GM12878 (cell line): ENCODE results near the gene CNNM3. TPM values are rescaled to one million over a fixed set of nuclear protein-coding genes. Genes with fewer than 3 reads are reported as not detected.

Experiments used
- FOXM1 ChIP-seq: IDR thresholded peaks from 2 replicates; pipeline ENCODE4 v1.6.1; 2012; ENCODE audit warnings: low read depth, mild to moderate bottlenecking, inconsistent platforms, low read length, moderate library complexity
- RAD21 ChIP-seq: IDR thresholded peaks from 2 replicates; pipeline ENCODE4 v1.6.1; 2011; ENCODE audit warnings: mild to moderate bottlenecking, low read depth, low read length, moderate library complexity; ENCODE audit not compliant: insufficient read depth
- STAT1 ChIP-seq: fragments of 450-650 bp; conservative IDR thresholded peaks from 2 replicates; pipeline ENCODE4 v1.6.1; 2014; ENCODE audit warnings: antibody characterized with exemption, mild to moderate bottlenecking
- STAT3 ChIP-seq: IDR thresholded peaks from 2 replicates; pipeline ENCODE4 v1.6.1; 2011; ENCODE audit warnings: low read depth, low read length, improper control_type of control experiment
- polyA plus RNA-seq, 11 experiments: library from polyadenylated mRNA; depleted of rRNA in 4 of 11; unstranded in 6 of 11; stranded (reverse) in 5 of 11; fragments of >200 nt; fragmentation: Nextera tagmentation in 4 of 11; fragmentation: Illumina TruSeq in 1 of 11; extraction: Ambion mirVana in 4 of 11; extraction: Trizol in 1 of 11; gene quantifications; 1 replicate in 1 of 11; 2 replicates in 10 of 11; pipeline versions ENCODE4 v1.2.1 to v1.2.3, GENCODE V29; 2011 to 2016; ENCODE audit warnings: inconsistent platforms in 2 of 11, missing spikeins in 2 of 11, low read depth in 1 of 11
- total RNA-seq, 4 experiments: library from RNA; depleted of rRNA in 3 of 4; stranded (reverse); fragments of >200 nt in 3 of 4; fragmentation: Illumina TruSeq in 1 of 4; extraction: Trizol in 1 of 4; gene quantifications; 2 replicates each; pipeline versions ENCODE4 v1.2.1 to v1.2.3, GENCODE V29; 2013 to 2021
- TF ChIP-seq, protein P1 (sequence below): fragments of 450-650 bp; IDR thresholded peaks from 2 replicates; pipeline ENCODE4 v1.6.1; 2017; ENCODE audit warnings: mild to moderate bottlenecking, moderate library complexity
- TF ChIP-seq, protein P2 (sequence below): IDR thresholded peaks from 2 replicates; pipeline ENCODE4 v1.6.1; 2011; ENCODE audit warnings: mild to moderate bottlenecking, low read depth, low read length, moderate library complexity; ENCODE audit not compliant: insufficient replicate concordance

The CNNM3 gene
- total and polyA plus RNA-seq, 10 of the 15 experiments (the other 5 are each of a cell fraction or from before 2014, with no cell fraction given) = 0.72 to 14.3 (median 4.0) TPM

DNA sequence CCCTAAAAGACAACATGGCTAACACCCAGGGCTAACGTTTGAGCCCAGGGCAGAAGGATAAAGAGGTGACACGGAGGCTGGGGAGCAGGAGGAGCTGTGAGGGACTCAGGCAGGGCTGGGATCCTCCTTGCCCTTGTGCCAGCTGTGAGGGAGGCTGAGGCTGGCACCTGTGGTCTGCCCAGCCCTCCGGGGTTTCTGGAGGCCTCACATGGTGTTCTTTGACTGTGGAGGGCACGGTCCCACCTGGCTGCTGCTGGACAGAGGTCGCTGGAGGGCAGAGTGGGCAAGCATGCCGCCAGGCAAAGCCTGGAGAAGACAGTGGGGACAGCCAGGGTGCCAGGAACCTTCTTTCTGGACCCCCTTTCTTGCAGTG, 26.8 kb upstream of the CNNM3 start (continued):
- TF ChIP-seq, protein P1, sequence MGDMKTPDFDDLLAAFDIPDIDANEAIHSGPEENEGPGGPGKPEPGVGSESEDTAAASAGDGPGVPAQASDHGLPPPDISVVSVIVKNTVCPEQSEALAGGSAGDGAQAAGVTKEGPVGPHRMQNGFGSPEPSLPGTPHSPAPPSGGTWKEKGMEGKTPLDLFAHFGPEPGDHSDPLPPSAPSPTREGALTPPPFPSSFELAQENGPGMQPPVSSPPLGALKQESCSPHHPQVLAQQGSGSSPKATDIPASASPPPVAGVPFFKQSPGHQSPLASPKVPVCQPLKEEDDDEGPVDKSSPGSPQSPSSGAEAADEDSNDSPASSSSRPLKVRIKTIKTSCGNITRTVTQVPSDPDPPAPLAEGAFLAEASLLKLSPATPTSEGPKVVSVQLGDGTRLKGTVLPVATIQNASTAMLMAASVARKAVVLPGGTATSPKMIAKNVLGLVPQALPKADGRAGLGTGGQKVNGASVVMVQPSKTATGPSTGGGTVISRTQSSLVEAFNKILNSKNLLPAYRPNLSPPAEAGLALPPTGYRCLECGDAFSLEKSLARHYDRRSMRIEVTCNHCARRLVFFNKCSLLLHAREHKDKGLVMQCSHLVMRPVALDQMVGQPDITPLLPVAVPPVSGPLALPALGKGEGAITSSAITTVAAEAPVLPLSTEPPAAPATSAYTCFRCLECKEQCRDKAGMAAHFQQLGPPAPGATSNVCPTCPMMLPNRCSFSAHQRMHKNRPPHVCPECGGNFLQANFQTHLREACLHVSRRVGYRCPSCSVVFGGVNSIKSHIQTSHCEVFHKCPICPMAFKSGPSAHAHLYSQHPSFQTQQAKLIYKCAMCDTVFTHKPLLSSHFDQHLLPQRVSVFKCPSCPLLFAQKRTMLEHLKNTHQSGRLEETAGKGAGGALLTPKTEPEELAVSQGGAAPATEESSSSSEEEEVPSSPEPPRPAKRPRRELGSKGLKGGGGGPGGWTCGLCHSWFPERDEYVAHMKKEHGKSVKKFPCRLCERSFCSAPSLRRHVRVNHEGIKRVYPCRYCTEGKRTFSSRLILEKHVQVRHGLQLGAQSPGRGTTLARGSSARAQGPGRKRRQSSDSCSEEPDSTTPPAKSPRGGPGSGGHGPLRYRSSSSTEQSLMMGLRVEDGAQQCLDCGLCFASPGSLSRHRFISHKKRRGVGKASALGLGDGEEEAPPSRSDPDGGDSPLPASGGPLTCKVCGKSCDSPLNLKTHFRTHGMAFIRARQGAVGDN = no peak
- TF ChIP-seq STAT1 = no peak
- no peak for TF ChIP-seq RAD21
- TF ChIP-seq FOXM1 = no peak
- TF ChIP-seq, protein P2, sequence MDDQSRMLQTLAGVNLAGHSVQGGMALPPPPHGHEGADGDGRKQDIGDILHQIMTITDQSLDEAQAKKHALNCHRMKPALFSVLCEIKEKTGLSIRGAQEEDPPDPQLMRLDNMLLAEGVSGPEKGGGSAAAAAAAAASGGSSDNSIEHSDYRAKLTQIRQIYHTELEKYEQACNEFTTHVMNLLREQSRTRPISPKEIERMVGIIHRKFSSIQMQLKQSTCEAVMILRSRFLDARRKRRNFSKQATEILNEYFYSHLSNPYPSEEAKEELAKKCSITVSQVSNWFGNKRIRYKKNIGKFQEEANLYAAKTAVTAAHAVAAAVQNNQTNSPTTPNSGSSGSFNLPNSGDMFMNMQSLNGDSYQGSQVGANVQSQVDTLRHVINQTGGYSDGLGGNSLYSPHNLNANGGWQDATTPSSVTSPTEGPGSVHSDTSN = no peak
- TF ChIP-seq STAT3 = no peak
